NAMALWA (cell line): Measurements from ENCODE around the gene ZNF24.

Experiments used
- DNase-seq: peaks from one replicate; pipeline ENCODE4 v3.0.0-alpha.2; 2015; ENCODE audit warnings: low spot score

ZNF24 gene

DNA sequence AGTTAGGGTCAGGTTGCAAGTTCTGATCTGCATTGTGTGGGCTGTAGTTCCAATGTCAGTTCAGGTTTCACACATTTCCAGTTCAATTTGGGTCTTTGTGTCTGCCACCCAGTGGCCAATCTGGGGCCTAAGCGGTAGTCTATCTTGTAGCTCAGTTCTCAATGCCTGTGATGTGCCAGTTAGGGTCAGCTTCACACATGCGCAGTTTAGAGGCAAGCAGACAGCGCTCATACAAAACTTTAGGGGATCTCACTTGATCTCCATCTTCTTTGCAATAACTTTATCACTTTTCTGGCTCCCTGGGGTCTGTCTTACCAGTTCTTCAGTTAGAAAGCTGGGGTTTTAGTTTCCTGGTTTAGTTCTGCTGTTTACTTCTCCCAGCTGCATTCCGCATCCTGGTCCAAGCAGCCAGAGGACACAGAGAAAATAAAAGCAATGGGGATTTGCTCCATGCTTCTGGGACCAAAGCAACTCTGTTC is 11.0 kb upstream of the ZNF24 start:
- DNase-seq = peak; percentile 94

- DNase-seq = no peak
Measured at GRCh38 chr18:35352778-35353177, 8.6 kb upstream of the ZNF24 start.

DNA sequence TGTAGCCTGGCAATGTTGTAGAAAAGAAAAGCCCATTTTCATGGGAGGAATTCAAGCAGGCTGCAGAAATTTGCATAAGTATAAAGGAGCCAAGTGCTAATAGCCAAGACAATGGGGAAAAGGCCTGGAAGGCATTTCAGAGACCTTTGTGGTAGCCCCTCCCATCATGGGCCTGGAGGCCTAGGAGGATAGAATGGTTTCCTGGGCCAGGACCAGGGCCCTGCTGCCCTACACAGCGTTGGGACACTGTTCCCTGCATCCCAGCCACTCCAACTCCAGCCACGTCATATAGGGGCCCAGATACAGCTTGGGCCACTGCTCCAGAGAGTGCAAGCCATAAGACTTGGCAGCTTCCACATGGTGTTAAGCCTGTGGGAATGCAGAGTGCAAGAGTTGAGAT is 8.1 kb upstream of the ZNF24 start:
- DNase-seq = no peak

GRCh38 chr18:35348001-35348400 is 3.8 kb upstream of the ZNF24 start:
- DNase-seq = no peak

GRCh38 chr18:35345950-35346349 is 1.7 kb upstream of the ZNF24 start:
- no peak for DNase-seq

- DNase-seq = peak; percentile 66
Measured at GRCh38 chr18:35345460-35345921, 1.3 kb upstream of the ZNF24 start.

GRCh38 chr18:35344736-35345459 is 678 bp upstream of the ZNF24 start:
- DNase-seq = peak; percentile 42

DNA sequence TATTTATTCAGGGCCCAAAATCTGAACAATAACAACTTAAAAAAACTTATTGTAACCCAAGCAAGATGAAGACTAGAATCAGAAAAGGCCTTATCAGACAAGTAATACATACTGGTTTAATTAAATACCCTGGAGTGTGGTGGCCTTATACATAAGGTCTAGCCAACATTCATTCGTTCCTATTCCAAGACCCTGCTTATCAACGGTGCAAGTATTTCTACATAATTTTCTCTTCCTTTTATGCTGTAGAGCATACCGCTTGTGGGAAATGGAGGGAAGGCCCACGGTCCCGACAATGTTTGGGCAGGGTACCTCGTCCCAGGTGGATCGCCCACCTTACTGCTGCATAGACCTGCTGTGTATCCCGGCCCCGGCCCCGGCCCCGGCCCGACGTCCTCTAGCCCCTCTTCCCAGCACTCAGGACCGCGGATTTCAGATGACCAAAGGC is 708 bp downstream of the ZNF24 start:
- DNase-seq = no peak

DNA sequence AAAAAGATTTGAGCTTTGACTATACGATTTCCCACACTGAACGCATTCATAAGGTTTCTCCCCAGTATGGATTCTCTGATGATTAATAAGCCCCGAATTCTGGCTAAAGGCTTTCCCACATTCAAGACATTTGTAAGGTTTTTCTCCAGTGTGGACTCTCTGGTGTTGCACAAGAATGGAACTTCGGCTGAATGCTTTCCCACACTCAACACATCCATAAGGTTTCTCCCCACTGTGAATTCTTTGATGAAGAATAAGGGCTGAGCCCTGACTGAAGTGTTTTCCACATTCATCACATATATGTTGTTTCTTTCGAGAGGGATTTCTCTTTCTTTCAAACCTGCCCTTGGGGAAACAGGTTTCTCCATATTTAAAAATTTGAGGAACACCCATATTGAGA is 6.9 kb downstream of the ZNF24 start:
- DNase-seq = no peak

- DNase-seq = no peak
Measured at GRCh38 chr18:35335866-35336265, 8.4 kb downstream of the ZNF24 start.

DNA sequence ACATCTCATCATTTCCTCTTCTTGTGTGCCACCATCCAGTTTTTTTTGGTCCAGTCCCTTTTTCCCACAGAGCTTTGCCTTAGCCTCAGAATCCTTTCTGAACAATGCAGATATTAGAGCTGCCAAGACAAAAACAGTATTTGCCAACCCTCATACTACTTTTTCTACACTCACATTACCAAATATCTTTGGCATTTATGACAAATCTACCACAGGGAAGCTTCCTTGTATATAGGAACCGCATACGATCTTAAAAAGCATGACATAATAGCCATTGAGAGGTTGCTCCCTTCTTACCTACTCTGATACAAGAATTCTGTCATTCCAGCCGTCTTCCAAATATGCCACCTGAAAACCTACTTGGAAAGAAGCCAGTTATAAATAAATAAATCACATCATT is 9.4 kb downstream of the ZNF24 start:
- DNase-seq = no peak

DNA sequence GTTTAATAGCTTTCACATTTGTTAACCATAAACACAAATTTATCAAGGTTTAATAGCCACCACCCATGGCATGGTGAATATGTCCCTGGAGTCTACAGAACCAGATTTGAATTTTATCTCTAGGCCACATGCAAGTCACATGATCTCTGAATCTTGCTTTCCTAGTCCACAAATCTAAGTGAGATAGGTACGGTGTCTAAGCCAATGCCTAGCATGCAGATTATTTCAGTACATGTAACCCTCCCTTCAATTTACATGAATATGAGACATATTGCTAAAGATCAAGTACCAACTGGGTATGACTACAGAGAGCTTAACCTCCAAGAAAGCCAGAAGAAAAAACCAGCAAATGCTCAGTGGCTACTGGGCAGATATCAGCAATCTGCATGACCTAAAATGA is 10.0 kb downstream of the ZNF24 start:
- DNase-seq = no peak

DNA sequence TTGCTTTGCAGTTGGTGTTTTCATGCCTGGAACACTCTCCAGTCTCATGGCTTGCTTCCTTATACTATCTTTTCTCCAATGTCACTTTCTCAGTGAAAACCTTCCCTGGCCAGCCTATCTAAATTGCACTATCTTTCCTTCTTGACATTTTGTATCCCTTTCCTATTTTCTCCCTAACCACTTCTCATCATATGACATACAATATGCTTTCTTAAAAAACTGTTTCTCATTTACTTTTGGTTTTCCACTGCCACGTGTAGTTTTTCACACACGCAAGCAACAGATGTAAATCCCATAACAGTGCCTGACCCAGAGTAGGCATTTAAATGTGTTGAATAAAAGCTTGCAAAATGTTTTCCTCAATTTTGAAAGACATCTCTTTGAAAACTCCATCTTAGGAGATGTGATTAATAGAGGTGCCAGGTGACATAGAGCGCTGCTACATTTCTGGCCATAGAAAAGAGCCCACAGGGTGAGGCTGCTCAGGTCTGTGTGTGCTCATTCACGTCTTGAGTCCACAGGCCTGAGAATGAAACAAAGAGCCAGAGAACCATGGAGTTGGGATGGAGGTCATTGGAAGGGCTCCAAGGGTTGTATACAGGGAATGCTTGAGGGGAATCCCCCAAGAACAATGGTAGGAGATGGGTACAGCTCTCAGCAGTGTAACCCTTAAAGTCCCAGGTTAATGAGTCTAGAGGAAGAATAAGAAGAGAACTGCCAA is 12.7 kb downstream of the ZNF24 start:
- no peak for DNase-seq

DNA sequence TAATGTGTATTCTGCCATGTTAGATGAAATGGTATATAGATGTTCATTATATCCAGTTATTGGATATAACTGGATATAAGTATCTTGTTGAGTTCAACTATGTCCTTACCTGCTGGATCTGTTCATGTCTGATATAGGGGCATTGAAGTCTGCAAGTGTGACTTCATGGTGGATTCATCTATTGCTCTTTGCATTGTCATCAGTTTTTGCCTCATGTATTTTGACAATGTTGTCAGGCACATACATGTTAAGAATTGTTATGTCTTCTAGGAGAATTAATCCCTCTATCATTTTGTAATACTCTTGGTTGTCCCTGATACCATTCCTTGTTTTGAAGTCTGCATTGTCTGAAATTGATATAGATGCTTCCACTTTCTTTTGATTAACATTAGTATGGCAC is 15.4 kb downstream of the ZNF24 start:
- DNase-seq = no peak

- DNase-seq = no peak
Measured at GRCh38 chr18:35326695-35327387, 17.4 kb downstream of the ZNF24 start.

GRCh38 chr18:35324926-35325655 is 19.1 kb downstream of the ZNF24 start:
- DNase-seq = no peak

DNA sequence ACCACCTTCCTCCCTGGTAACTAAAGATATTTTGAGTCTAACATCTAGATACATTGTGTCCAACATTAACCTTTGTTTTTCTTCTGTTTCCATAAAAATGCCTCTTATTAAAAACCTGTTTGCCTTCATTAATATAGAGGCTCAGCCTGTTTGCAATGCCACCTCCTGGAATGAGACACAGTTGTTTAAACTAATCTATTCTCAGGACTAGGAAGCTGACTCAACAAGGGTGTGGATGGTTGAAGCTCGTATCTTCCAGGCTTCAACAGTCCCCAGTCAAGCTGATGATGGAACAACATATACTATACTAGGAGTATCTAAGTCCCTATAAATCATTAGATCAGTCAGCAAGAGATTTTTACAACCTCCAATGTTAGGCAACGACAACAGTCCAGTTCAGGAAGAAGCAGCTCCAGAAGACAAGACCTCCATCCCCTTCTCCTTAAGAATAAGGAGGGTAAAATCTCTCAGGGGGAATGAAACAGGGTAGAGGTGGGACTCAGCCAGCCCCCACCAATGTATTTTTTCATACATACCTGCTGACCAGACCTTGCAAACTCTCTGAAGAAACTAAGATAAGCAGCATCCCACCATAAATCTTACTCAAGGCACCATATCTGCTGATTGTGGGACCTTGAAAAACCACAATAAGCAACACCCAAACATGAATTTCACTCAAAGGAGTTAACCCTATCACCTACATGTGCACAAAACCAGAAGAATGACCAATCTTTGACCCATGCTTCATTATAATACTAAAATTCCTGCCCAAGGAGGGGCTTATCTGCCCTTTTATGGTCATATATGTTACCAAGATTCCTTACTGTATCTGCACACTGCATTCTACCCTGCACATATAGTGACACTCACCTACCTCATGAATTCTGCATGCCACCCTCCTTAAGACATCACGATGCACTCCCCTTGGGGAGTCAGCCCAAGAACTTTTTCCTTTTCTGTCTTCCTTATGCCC is 21.4 kb downstream of the ZNF24 start:
- DNase-seq = no peak

DNA sequence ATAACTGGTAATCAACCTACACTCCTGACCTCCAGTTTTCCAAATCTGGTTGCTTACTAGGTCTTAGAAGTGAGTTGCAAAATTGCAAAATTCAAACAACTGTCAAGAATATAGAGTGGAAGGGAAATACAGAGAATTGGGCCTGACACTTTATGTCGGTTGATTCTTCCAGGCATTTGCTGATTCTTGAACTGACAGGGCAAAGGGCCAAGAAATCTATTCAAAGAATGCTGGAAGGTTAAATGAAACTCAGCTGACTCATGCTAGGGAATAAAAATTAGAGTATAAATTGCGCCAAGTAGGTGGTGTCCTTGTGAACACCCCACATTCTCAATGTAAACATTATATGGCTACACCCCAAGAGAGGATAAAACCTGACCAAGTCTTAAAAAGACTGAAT is 32.7 kb downstream of the ZNF24 start:
- no peak for DNase-seq

- no peak for DNase-seq
Measured at GRCh38 chr18:35306588-35307250, 37.5 kb downstream of the ZNF24 start.

GRCh38 chr18:35303610-35304009 is 40.6 kb downstream of the ZNF24 start:
- no peak for DNase-seq
